DOHH2 (cell line): ENCODE measurements around the gene CTLA4.

ENCODE experiments used
- H3F3A ChIP-seq: fragments of 200-600 bp; sonication (generic), shearing (Covaris generic); 2 replicates; pipeline ENCODE4 v1.6.0; 2016; ENCODE audit warnings: antibody characterized with exemption, mild to moderate bottlenecking; ENCODE audit not compliant: control insufficient read depth, insufficient read depth
- H3K27ac ChIP-seq: fragments of 200-600 bp; sonication (generic); 2 replicates; pipeline ENCODE4 v1.5.1; 2014; ENCODE audit warnings: low read depth, mild to moderate bottlenecking, low read length, moderate library complexity
- H3K27me3 ChIP-seq: fragments of 200-600 bp; sonication (generic); 2 replicates; pipeline ENCODE4 v1.6.1; 2014; ENCODE audit warnings: mild to moderate bottlenecking, low read length, mixed read lengths; ENCODE audit not compliant: control insufficient read depth
- H3K36me3 ChIP-seq: fragments of 200-600 bp; sonication (generic); 2 replicates; pipeline ENCODE4 v1.6.1; 2014; ENCODE audit warnings: mild to moderate bottlenecking, low read length, moderate library complexity, mixed read lengths; ENCODE audit not compliant: control insufficient read depth
- H3K4me1 ChIP-seq: fragments of 200-600 bp; sonication (generic); 2 replicates; pipeline ENCODE4 v1.6.1; 2014; ENCODE audit warnings: mild to moderate bottlenecking, low read length, mixed read lengths; ENCODE audit not compliant: control insufficient read depth
- H3K4me2 ChIP-seq: fragments of 200-600 bp; sonication (generic); 2 replicates; pipeline ENCODE4 v1.6.0; 2014; ENCODE audit warnings: mild to moderate bottlenecking, low read length, moderate library complexity
- H3K4me3 ChIP-seq: fragments of 200-600 bp; sonication (generic); 2 replicates; pipeline ENCODE4 v1.5.1; 2014; ENCODE audit warnings: mild to moderate bottlenecking, low read length, mixed read lengths
- H3K79me2 ChIP-seq: fragments of 200-600 bp; sonication (generic); 2 replicates; pipeline ENCODE4 v1.6.1; 2014; ENCODE audit warnings: mild to moderate bottlenecking, low read length, mixed read lengths; ENCODE audit not compliant: control insufficient read depth
- H3K9me2 ChIP-seq: fragments of 200-600 bp; sonication (generic); replicated peaks from 2 replicates; pipeline ENCODE4 v1.6.1; 2014; ENCODE audit warnings: mild to moderate bottlenecking, low read length, mixed read lengths; ENCODE audit not compliant: control insufficient read depth
- H3K9me3 ChIP-seq: fragments of 200-600 bp; sonication (generic); 2 replicates; pipeline ENCODE4 v1.6.1; 2014; ENCODE audit warnings: antibody characterized with exemption, low read length, mixed read lengths; ENCODE audit not compliant: control insufficient read depth, insufficient read depth
- H4K20me1 ChIP-seq: fragments of 200-600 bp; sonication (generic); 2 replicates; pipeline ENCODE4 v1.6.0; 2014; ENCODE audit warnings: low read depth, mild to moderate bottlenecking, antibody characterized with exemption, low read length, moderate library complexity; ENCODE audit not compliant: control insufficient read depth, insufficient read depth
- CTCF ChIP-seq: fragments of 200-600 bp; sonication (generic); IDR thresholded peaks from one replicate; pipeline ENCODE4 v1.5.1; 2014; ENCODE audit warnings: antibody characterized with exemption, mild to moderate bottlenecking, low read depth, low read length; ENCODE audit not compliant: poor library complexity, severe bottlenecking
- EZH2phosphoT487 ChIP-seq: fragments of 200-600 bp; sonication (generic); IDR thresholded peaks from 2 replicates; pipeline ENCODE4 v1.6.1; 2017; ENCODE audit warnings: borderline replicate concordance, mild to moderate bottlenecking, antibody characterized with exemption, low read length, moderate library complexity, mixed read lengths

Gene CTLA4

GRCh38 chr2:203835420-203835819 is 32.2 kb upstream of the CTLA4 start:
- Histone ChIP-seq H3K79me2 (no peaks in the 10 kb centered on the region), H3K9me3 (no peaks in the 10 kb centered on the region), H3F3A (no peaks in the 10 kb centered on the region), H3K4me1 (no peaks in the 10 kb centered on the region), H3K27ac (no peak overlapping the region), H3K36me3 (no peaks in the 10 kb centered on the region), H3K4me3 (no peak overlapping the region), H3K27me3 (no peaks in the 10 kb centered on the region), H3K9me2 (no peaks in the 10 kb centered on the region), H3K4me2 (no peak overlapping the region), H4K20me1 (no peaks in the 10 kb centered on the region)
- TF ChIP-seq EZH2phosphoT487, result no peak
- no peak for TF ChIP-seq CTCF

GRCh38 chr2:203835892-203836800 is 31.4 kb upstream of the CTLA4 start:
- Histone ChIP-seq H4K20me1 (no peaks in the 10 kb centered on the region), H3K4me1 (no peaks in the 10 kb centered on the region), H3K9me2 (no peaks in the 10 kb centered on the region), H3K9me3 (no peaks in the 10 kb centered on the region), H3K27me3 (peaks cover 5% of the 10 kb centered on the region; the same call in 1 of the 2 replicates), H3F3A (no peaks in the 10 kb centered on the region), H3K4me3 (no peak overlapping the region), H3K79me2 (no peaks in the 10 kb centered on the region), H3K27ac (no peak overlapping the region), H3K36me3 (no peaks in the 10 kb centered on the region), H3K4me2 (no peak overlapping the region)
- TF ChIP-seq CTCF (no peak), EZH2phosphoT487 (no peak)

- no peaks in the 10 kb centered on the region for H3K4me1 ChIP-seq
- H3K9me2 ChIP-seq, result no peaks in the 10 kb centered on the region
- no peak overlapping the region for H3K4me2 ChIP-seq
- no peaks in the 10 kb centered on the region for H4K20me1 ChIP-seq
- H3F3A ChIP-seq, result no peaks in the 10 kb centered on the region
- no peaks in the 10 kb centered on the region for H3K9me3 ChIP-seq
- no peak overlapping the region for H3K4me3 ChIP-seq
- H3K27ac ChIP-seq, result no peak overlapping the region
- no peaks in the 10 kb centered on the region for H3K79me2 ChIP-seq
- H3K27me3 ChIP-seq, result peaks cover 14% of the 10 kb centered on the region
- no peak for TF ChIP-seq EZH2phosphoT487
- no peak for TF ChIP-seq CTCF
- H3K36me3 ChIP-seq, result no peaks in the 10 kb centered on the region
Measured at GRCh38 chr2:203840655-203841205, 26.8 kb upstream of the CTLA4 start.
